Effector CD8-positive, alpha-beta T cell (primary cell): ENCODE data around the gene RAB4B.
"Not testable (repeated sequence)": the region's sequence is repeated elsewhere in the genome, so short reads cannot be mapped to it uniquely, and the experiment has no call there.

Experiments used
- DNase-seq: peaks from one replicate; lab custom pipeline; 2025; lab: John Stamatoyannopoulos, UW

Gene RAB4B

DNA sequence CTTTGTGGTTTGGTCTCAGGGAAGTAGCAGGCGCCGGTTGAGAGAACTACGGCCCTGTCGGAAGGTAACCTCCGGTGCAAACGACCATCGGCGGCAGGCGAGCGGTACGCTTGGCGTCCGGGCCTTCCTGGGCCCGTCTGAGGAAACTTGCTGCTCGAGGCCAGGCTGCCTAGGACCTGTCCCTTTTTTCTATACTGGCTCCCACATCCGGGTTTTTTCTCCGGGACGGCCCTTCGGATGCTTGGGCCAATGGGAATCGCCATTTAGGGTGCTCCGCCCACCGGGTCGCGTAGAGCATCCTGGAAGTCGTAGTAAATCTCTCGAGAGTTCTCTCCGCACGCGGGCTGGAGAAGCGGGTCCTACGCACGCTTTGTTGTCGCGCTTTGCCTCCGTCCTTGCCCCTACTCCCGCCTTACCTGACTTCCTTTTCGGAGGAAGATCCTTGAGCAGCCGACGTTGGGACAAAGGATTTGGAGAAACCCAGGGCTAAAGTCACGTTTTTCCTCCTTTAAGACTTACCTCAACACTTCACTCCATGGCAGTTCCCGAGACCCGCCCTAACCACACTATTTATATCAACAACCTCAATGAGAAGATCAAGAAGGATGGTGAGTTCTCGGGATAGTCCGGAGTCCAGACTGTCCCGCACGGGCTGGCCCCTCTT lies 27.0 kb upstream of the RAB4B start, which contains the start of gene SNRPA:
TSS of gene SNRPA (plus strand) at position 330 of the 664 bp plus-strand sequence. CDS start at position 536, 206 bp downstream.
- peak; percentile 91 for DNase-seq

- DNase-seq = no peak
These were observed 25.7 kb upstream of the RAB4B start for GRCh38 chr19:40752257-40752781.

DNA sequence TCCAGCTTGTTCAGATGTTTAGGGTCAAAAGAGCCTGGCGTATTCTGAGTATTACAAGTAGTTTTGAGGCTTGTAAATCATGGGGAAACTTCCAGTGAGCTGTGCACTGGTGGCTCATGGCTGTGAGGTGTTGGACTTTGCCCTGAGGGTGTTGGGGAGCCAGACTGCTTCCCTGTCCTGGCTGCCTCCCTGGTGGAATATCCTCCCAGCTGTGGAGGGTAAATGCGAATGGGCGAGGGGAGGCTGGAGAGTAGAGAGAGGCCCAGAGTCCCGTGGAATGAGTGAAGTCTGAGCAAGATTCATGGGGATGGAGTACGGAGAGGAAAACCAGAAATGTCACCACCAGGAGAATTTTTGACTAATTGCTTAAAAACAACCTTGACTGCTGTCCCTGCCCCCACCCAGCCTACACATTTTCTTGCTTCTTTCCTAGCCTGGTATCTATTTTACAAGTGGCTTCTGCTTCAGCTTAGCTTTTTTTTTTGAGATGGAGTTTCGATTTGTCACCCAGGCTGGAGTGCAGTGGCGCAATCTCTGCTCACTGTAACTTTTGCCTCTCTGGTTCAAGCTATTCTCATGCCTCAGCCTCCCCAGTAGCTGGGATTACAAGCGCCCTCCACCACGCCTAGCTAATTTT lies 23.3 kb upstream of the RAB4B start:
- DNase-seq = no peak

DNA sequence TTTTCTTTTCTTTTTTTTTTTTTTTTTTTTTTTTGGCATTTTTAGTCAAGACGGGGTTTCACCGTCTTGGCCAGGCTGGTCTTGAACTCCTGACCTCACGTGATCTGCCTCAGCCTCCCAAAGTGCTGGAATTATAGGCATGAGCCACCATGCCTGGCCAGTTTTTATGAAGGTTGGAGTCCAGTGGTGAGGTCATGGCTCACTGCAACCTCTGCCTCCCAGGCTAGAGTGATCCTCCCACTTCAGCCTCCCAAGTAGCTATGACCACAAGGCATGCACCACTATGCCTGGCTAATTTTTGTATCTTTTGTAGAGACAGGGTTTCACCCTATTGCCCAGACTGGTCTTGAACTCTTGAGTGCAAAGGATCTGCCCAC lies 22.8 kb upstream of the RAB4B start:
- no peak for DNase-seq

DNA sequence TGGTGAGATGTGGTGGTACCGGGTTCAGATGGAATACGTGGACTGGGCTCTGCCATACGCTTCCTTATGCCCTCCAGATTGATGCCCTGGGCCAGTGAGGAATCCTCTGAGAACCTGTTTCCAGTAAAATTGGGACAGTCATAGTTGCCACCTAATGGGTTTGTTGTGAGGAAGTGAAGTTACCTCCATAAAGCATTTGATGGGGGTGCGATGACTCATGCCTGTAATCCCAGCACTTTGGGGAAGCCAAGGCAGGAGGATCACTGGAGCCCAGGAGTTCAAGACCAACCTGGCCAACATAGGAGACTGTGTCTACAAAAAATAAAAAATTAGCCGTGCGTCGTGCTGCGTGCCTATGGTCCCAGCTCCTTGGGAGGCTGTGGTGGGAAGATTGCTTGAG lies 22.3 kb upstream of the RAB4B start:
- no peak for DNase-seq

GRCh38 chr19:40756502-40757110 lies 21.4 kb upstream of the RAB4B start:
- no peak for DNase-seq

DNA sequence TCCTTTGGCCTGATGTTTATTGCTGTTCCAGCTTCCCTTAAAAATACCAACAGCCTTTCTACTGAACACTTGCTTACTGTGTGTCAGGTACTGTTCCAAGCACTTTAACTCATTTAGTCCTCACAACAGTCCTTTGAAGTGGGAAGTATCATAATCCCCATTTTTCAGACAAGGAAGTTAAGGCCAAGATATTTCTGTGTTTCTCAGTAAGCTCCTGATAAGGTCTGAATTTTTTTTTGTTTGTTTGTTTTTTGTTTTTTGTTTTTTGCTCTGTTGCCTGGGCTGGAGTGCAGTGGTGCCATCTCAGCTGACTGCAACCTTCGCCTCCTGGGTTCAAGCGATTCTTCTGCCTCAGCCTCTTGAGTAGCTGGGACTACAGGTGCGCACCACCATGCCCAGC lies 19.6 kb upstream of the RAB4B start:
- no peak for DNase-seq

DNA sequence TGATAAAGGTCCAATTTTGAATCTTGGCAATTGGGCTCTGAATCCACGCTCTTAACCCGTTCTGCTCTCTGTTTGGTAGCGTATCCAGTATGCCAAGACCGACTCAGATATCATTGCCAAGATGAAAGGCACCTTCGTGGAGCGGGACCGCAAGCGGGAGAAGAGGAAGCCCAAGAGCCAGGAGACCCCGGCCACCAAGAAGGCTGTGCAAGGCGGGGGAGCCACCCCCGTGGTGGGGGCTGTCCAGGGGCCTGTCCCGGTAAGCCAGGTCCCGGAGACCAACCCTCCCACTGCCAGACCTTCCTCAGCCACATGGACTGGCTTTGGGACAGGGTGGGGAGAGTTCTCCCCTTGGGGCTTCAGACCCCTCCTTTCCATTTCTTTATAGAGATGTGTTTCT lies 18.7 kb upstream of the RAB4B start:
- DNase-seq = no peak

DNA sequence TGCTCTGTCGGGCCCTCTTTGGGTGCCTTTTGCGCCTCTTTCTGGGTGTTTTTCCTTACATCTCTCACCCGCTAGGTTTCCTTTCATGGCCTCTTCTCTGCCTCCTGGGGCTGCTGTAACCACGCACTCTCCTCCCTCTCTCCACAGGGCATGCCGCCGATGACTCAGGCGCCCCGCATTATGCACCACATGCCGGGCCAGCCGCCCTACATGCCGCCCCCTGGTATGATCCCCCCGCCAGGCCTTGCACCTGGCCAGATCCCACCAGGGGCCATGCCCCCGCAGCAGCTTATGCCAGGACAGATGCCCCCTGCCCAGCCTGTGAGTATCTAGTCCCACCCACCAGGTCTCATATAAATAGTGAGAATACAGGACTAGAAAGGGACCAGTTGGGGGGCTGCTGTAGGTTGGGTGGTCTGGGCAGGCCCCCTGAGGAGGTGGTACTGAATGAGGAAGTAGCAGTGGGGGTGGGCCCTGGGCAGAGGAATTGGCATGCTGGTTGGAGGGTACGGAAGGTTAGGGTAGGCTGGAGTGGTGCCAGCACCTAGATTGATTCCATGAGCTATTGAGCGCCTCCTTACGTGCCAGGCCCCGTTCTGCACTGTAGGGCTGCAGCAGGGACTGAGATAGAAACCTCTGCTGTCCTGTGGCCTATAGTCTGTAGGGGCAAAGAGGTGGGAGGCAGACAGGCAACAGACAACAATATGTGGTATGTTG lies 15.1 kb upstream of the RAB4B start:
- DNase-seq = no peak

DNA sequence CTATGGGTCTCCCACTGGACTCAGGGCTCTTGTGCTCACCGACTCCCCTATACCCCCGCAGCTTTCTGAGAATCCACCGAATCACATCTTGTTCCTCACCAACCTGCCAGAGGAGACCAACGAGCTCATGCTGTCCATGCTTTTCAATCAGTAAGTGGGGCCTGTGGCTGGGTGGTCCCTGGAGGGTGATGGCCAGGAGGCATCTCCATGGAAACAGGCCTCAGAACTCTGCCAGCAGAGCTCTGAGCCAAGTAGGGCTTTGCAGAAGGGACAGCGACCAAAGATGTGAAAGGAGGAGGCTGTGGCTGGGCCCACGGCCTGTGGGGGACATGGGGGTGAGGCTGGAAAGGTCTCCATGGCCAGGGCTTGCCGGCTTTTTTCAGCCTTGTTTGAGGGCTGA lies 14.5 kb upstream of the RAB4B start:
- no peak for DNase-seq

DNA sequence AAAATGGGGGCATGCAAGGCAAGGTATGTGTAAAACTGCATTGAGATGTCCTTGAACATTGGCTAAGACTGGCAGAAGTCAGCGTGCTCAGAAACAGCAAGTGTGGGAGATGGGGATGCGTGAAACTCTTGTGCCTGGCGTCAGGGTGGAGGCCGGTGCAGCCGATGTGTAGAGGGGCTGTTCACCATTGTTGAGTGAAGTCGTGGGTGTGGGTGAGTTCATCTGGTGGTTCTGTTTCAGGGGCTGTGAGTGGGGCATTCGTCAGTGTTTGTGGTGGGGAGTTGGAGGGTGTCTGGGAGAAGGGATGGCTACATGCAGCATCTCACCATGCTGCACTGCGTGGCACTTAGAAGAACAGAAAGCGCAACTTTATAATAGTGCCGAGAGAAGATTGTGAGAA lies 14.1 kb upstream of the RAB4B start:
- DNase-seq = no peak

DNA sequence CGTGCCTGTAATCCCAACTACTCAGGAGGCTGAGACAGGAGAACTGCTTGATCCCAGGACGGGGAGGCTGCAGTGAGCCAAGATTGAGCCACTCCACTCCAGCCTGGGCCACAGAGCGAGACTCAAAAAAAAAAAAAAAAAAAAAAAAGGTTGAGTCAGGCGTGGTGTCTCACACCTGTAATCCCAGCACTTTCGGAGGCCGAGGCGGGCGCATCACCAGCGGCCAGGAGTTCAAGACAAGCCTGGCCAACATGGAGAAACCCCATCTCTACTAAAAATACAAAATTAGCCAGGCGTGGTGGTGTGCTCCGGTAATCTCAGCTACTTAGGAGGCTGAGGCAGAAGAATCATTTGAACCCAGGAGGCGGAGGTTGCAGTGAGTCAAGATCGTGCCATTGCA lies 11.7 kb upstream of the RAB4B start:
- DNase-seq = not testable (repeated sequence)

- no peak for DNase-seq
These were observed 9.2 kb upstream of the RAB4B start for GRCh38 chr19:40768869-40769268.

GRCh38 chr19:40771101-40771862 lies 6.8 kb upstream of the RAB4B start:
- not testable (repeated sequence) for DNase-seq

DNA sequence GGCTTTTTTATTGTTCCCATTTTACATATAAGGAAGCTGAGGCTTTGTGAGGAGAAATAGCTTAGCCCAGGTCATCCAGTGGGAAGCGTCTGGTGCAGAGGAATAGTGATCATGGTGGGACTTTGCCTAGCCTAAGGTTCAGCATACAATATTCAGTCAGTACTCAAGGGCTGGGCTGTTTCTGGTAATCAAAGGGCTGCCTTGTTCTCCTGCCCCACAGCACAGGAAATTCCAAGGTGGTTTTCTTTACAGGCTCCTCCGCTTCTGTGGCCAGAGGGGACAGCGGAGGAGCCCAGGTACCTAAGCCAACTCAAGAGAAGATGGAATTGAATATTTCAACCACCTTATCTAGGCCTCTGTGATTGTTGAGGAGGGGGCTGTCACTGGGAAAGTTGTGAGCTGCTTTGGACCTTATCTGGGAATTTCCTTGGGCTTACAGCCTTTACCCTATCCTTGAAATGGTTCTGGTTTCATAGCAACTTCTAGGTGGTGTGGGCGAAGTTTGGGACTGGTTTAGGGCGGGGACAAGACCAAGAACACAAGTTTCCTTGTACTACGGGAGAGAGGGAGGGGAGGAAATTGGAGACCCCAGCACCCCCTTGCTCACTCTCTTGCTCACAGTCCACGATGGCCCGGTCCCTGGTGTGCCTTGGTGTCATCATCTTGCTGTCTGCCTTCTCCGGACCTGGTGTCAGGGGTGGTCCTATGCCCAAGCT lies 3.0 kb upstream of the RAB4B start, which contains the start of gene MIA:
TSS of gene MIA (plus strand) at position 606 of the 716 bp plus-strand sequence. CDS start at position 628, 22 bp downstream.
- no peak for DNase-seq

GRCh38 chr19:40775632-40776022 lies 2.4 kb upstream of the RAB4B start:
- no peak for DNase-seq

DNA sequence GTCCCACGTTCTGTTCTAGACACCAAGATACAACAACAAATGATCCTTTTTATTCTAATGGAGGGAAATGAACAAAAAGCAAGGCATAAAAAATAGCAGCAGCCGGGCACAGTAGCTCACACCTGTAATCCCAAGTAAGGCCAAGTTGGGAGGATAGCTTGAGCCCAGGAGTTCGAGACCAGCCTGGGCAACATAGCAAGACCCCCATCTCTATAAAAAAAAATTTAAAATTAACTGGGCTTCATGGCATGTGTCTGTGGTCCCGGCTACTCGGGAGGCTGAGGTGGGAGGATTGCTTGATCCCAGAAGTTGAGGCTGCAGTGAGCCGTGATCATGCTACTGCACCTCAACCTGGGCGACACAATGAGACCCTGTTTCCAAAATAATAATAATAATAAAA lies 1.7 kb upstream of the RAB4B start:
- DNase-seq = no peak

GRCh38 chr19:40776932-40777644 lies 959 bp upstream of the RAB4B start:
- peak; percentile 85 for DNase-seq

DNA sequence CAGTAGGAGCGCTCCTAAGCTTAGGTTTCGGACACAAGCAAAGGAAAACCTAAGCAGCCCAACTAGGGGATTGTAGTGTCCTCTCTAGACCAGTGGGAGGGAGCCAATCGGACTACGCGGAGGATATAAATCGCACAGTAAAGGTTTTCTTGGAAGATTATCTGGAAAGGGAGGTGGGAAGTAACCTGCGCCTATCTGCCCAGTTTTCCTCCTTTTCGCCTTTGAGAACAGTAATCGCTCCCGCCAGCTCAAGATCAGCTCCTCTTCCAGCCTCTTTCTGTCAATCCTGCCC lies 456 bp upstream of the RAB4B start:
- no peak for DNase-seq

- no peak for DNase-seq
These were observed 748 bp downstream of the RAB4B start for GRCh38 chr19:40778706-40779284.
